Kidney (tissue), 14 donors: ENCODE results near the gene KCP. TPM values are rescaled to one million over a fixed set of nuclear protein-coding genes. Genes with fewer than 3 reads are reported as not detected.
"Not testable (repeated sequence)": the region's sequence is repeated elsewhere in the genome, so short reads cannot be mapped to it uniquely, and the experiment has no call there.

Experiments
- DNase-seq, 5 donors: peaks; one replicate each; pipeline ENCODE4 v3.0.0-alpha.2; 2013 to 2020
- FAIRE-seq: peaks from 2 replicates; lab custom pipeline; 2012; peaks lifted over from hg19 to GRCh38; lab: Jason Lieb, UNC
- H3K27ac ChIP-seq, 2 donors: one replicate each; pipeline ENCODE4 v1.7.0; 2013; ENCODE audit warnings: low read depth in 2 of 2, low read length in 2 of 2, inconsistent platforms in 1 of 2
- H3K27me3 ChIP-seq: one replicate; pipeline ENCODE4 v1.7.1; 2013; ENCODE audit warnings: low read length, inconsistent platforms; ENCODE audit not compliant: control insufficient read depth, insufficient read depth
- H3K36me3 ChIP-seq, 3 donors: one replicate each; pipeline versions ENCODE4 v1.7.0 to v1.7.1; 2013; ENCODE audit warnings: low read length in 3 of 3, control low read depth in 1 of 3, inconsistent platforms in 1 of 3; ENCODE audit not compliant: insufficient read depth in 3 of 3, control insufficient read depth in 2 of 3
- H3K4me1 ChIP-seq, 3 donors: one replicate each; pipeline versions ENCODE4 v1.7.0 to v1.7.1; 2013; ENCODE audit warnings: low read length in 3 of 3, inconsistent platforms in 1 of 3, low read depth in 1 of 3; ENCODE audit not compliant: control insufficient read depth in 2 of 3, insufficient read depth in 2 of 3
- H3K4me3 ChIP-seq, 3 donors: one replicate each; pipeline versions ENCODE4 v1.7.0 to v1.8.1; 2013; ENCODE audit warnings: low read length in 3 of 3, control low read depth in 1 of 3, inconsistent platforms in 1 of 3
- H3K9ac ChIP-seq, 3 donors: one replicate each; pipeline versions ENCODE4 v1.7.0 to v1.7.1; 2013; ENCODE audit warnings: low read length in 3 of 3, control low read depth in 1 of 3, inconsistent platforms in 1 of 3
- H3K9me3 ChIP-seq, 3 donors: one replicate each; pipeline versions ENCODE4 v1.7.0 to v1.7.1; 2013; ENCODE audit warnings: low read length in 3 of 3, control low read depth in 1 of 3, inconsistent platforms in 1 of 3; ENCODE audit not compliant: control insufficient read depth in 2 of 3, insufficient read depth in 1 of 3
- intact Hi-C: fragments of 100-400 bp; cut with DNase I; formaldehyde crosslinking; loops from one replicate; pipeline ENCODE4 v1.11.1; 2022
- polyA plus RNA-seq: library from polyadenylated mRNA; stranded (reverse); fragments of 350-450 nt; fragmentation: Illumina TruSeq; extraction: RNeasy Lipid Tissue Mini Kit (QIAGEN cat#74804); gene quantifications from one replicate; pipeline ENCODE4 v1.2.3, GENCODE V29; 2014; ENCODE audit warnings: low read depth, low replicate concordance; ENCODE audit not compliant: insufficient read depth
- total RNA-seq: library from RNA; stranded (reverse); fragmentation: NEBNext Ultra II Directional; extraction: Animal tissue kit (Norgen Biotek cat#: 25700); gene quantifications from one replicate; pipeline ENCODE4 v1.2.1, GENCODE V29; 2021
- TF ChIP-seq, protein P1 (sequence below): IDR thresholded peaks from 3 replicates; pipeline ENCODE4 v1.5.1; 2012; ENCODE audit warnings: mild to moderate bottlenecking, moderate library complexity, borderline replicate concordance; ENCODE audit not compliant: insufficient read depth; ENCODE audit errors: extremely low read depth
- donor health status: control.
- donor health status: control.
- donor health status: control.
- donor health status: control.
- donor health status: control.
- donor health status: DM: yes; HTN: yes; CAD: no.
- donor health status: Normal renal cell carcinoma (clear cell type).

The KCP gene
- total and polyA plus RNA-seq, 2 donors from 2014 or later, result 7.7 to 44.6 TPM

DNA sequence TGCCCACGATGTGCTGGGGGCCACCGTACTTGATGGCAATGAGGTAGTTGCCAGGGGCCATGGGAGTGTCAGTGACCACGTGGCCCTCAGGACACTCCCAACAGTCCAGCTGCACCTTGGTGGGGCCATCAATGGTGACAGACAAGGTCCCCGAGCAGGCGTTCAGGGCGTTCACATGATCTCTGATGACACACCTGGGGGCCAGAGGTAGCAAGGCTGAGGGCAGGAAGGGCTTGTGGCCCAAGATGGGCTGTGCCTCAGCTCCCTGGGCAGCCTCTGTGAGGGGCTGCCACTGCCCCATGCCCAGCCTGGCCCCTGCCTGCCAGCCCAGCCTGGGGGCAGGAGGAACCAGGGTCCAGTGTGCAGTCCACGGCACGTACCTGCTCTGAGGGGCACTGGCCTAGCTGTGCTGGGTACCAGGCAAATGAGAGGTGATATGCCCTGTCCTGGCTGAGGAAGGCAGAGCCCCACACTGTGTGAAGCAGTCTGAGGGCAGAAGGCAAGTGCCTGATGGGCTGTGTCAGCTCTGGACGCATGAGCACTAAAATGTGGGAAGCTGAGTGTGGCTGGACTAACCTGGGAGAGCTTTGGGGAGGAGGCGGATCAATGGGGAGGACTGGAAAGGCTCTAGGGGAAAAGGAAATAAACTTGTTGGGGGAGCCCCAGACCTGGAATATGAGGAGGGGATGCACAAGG, 3.5 kb upstream of the KCP start:
- H3K9me3 ChIP-seq, result no peaks in the 10 kb centered on the region
- no peak overlapping the region for H3K4me3 ChIP-seq
- DNase-seq, result peak in 1 of 5 donors; percentile 32
- no peaks in the 10 kb centered on the region for H3K27me3 ChIP-seq
- TF ChIP-seq, protein P1, sequence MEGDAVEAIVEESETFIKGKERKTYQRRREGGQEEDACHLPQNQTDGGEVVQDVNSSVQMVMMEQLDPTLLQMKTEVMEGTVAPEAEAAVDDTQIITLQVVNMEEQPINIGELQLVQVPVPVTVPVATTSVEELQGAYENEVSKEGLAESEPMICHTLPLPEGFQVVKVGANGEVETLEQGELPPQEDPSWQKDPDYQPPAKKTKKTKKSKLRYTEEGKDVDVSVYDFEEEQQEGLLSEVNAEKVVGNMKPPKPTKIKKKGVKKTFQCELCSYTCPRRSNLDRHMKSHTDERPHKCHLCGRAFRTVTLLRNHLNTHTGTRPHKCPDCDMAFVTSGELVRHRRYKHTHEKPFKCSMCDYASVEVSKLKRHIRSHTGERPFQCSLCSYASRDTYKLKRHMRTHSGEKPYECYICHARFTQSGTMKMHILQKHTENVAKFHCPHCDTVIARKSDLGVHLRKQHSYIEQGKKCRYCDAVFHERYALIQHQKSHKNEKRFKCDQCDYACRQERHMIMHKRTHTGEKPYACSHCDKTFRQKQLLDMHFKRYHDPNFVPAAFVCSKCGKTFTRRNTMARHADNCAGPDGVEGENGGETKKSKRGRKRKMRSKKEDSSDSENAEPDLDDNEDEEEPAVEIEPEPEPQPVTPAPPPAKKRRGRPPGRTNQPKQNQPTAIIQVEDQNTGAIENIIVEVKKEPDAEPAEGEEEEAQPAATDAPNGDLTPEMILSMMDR, result no peak
- H3K9ac ChIP-seq, result no peak overlapping the region
- H3K4me1 ChIP-seq, result peaks cover 0 to 15% (median 5%) of the 10 kb centered on the region in 3 donors
- H3K27ac ChIP-seq, result no peak overlapping the region
- intact Hi-C loops, result no loop called here
- no peak for FAIRE-seq
- H3K36me3 ChIP-seq, result no peaks in the 10 kb centered on the region

DNA sequence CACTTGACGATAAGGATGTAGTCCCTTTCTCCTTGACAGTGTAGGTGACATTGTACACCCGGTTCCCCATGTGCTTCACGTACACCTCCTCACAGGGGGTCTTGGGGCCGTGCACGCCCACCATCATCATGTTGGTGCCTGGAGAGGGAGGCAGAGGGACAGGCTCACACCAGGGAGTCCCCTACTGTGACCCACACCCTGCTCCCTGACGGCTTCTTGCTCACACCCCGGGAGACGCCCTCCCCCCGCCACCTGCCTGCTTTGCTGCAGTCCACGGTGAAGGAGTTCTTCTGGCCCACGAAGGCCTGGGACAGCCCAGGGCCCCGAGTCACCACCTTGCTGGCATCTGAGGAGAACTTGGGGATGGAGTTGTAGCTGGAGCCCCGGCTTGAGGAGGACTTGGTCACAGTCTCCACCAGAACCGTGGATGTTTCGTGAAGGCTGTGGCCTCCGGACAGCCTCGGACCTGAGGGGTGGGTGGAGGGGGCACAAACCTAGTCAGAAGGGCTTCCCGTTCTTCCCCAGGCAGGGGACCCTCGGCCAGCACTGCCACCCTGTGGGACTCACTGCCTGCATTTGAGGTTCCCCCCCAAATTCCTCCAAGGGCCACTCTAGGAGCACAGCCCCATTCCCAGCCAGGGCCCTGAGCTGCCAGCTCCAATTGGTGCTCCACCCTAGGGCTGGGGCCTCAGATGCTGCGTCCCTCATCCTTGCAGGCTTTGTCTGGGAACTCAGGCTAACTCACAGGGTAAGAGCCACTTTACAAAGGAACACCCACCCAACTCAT, 2.4 kb upstream of the KCP start:
- FAIRE-seq, H3K27ac ChIP-seq, H3K36me3 ChIP-seq, H3K27me3 ChIP-seq, H3K9me3 ChIP-seq, H3K9ac ChIP-seq, intact Hi-C loops, H3K4me3 ChIP-seq, DNase-seq: not testable (repeated sequence)
- H3K4me1 ChIP-seq, result peaks cover 0 to 15% (median 5%) of the 10 kb centered on the region in 3 donors

DNA sequence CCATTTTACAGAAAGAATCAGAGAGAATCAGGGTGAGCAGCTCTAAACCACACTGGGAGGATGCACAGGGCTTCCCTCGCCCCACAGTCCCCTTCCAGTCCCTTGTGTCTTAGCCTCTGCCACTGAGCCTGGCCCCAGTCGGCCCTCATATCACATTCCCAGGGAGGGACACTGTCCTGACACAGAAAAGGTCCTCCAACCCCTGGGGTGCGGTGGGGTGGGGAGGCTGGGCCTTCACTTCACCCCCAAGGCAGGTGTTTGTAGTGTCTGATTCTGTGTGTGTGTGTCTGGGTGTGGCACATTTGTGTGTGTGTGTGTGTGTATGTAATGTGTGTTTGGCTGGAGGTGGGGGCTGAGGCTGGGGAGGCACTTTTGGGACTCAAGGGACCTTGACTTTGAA, 1.8 kb upstream of the KCP start:
- peaks cover 0 to 15% (median 5%) of the 10 kb centered on the region in 3 donors for H3K4me1 ChIP-seq
- TF ChIP-seq, protein P1, result no peak
- intact Hi-C loops, result no loop called here
- H3K27me3 ChIP-seq, result no peaks in the 10 kb centered on the region
- no peaks in the 10 kb centered on the region for H3K36me3 ChIP-seq
- peak overlapping the region in 1 of 3 donors; percentile 3 for H3K9ac ChIP-seq
- DNase-seq, result peak in 1 of 5 donors; percentile 43
- no peaks in the 10 kb centered on the region for H3K9me3 ChIP-seq
- H3K4me3 ChIP-seq, result no peak overlapping the region
- H3K27ac ChIP-seq, result no peak overlapping the region
- FAIRE-seq, result no peak

DNA sequence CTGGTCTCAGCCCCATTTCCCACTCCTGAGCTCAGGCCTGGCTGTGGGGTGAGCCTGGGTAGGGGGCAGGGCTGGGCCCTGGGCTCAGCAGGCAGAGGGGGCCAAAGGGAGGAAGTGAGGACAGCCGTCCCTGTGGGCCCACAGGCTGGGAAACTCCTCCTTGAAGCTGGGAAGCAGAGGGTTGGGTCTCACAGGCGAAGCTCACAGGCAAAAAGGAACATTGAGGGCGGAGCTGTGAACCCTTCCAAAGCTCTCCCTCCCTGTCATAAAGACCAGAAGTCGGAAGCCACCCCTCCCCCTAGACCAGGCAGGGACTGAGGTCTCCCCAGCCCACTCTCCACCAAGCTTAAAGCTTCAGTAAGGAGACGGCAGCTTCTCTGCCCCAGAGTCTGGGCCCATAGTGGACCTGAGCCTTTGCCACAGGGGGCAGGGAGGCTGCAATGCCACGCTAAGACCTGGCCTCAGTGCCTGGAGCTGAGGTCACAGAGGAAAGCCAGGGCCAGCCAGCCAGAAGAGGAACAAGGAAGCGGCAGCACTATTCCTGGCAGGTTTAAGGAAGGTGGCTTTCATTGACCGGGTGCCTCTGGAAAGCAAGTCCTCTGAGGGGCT, 1.0 kb upstream of the KCP start:
- H3K4me3 ChIP-seq, result no peak overlapping the region
- H3K27me3 ChIP-seq, result no peaks in the 10 kb centered on the region
- FAIRE-seq, result no peak
- peaks cover 0 to 15% (median 5%) of the 10 kb centered on the region in 3 donors for H3K4me1 ChIP-seq
- H3K9me3 ChIP-seq, result no peaks in the 10 kb centered on the region
- H3K36me3 ChIP-seq, result peaks cover 0 to 4% (median 0%) of the 10 kb centered on the region in 3 donors
- DNase-seq, result peak in 4 of 5 donors; percentile 73 to 91 (median 82)
- peak overlapping the region in 1 of 3 donors; percentile 12 for H3K9ac ChIP-seq
- intact Hi-C loops, result no loop called here
- H3K27ac ChIP-seq, result peak overlapping the region; percentile 76 to 78
- TF ChIP-seq, protein P1, result no peak
